HG02678 (cell line): ENCODE measurements around the gene TTC39C.

Experiments used
- ATAC-seq: cut with Tn5 transposase; IDR thresholded peaks from one replicate; pipeline ENCODE4 v1.9.1; 2021; ENCODE audit warnings: mild to moderate bottlenecking, moderate library complexity; ENCODE audit not compliant: unreplicated experiment

Gene TTC39C

GRCh38 chr18:24014062-24014985 is at the start of gene TTC39C:
TTC39C (plus strand) TSS chr18:24014754; CDS start chr18:24014872, 118 bp downstream.
- peak; percentile 50 for ATAC-seq

- no peak for ATAC-seq
Observed at GRCh38 chr18:23966909-23967308, 47.6 kb upstream of the TTC39C start.

- peak; percentile 72 for ATAC-seq
Observed at GRCh38 chr18:23967321-23968089, 47.0 kb upstream of the TTC39C start.

- no peak for ATAC-seq
Observed at GRCh38 chr18:23968638-23969604, 45.6 kb upstream of the TTC39C start.

- ATAC-seq, result no peak
Observed at GRCh38 chr18:23969664-23970063, 44.9 kb upstream of the TTC39C start.

GRCh38 chr18:23970161-23971096 is 44.1 kb upstream of the TTC39C start:
- ATAC-seq, result no peak

- ATAC-seq, result no peak
Observed at GRCh38 chr18:23971097-23971440, 43.5 kb upstream of the TTC39C start.

GRCh38 chr18:23971666-23972230 is 42.8 kb upstream of the TTC39C start:
- no peak for ATAC-seq

- ATAC-seq, result peak; percentile 51
Observed at GRCh38 chr18:23972453-23972852, 42.1 kb upstream of the TTC39C start.

- no peak for ATAC-seq
Observed at GRCh38 chr18:23977103-23977502, 37.5 kb upstream of the TTC39C start.

- no peak for ATAC-seq
Observed at GRCh38 chr18:23977719-23978483, 36.7 kb upstream of the TTC39C start.

- peak; percentile 89 for ATAC-seq
Observed at GRCh38 chr18:23981369-23981980, 33.1 kb upstream of the TTC39C start.

- no peak for ATAC-seq
Observed at GRCh38 chr18:23982155-23983079, 32.1 kb upstream of the TTC39C start.

GRCh38 chr18:23983112-23983511 is 31.4 kb upstream of the TTC39C start:
- ATAC-seq, result no peak

- ATAC-seq, result peak; percentile 56
Observed at GRCh38 chr18:23986600-23987359, 27.8 kb upstream of the TTC39C start.
